ENCODE results near the gene TRMT10A.
A peak's percentile ranks its signal among the peaks of the same experiment; 100 is the strongest.

Gene TRMT10A

GRCh38 chr4:99518601-99519295 is 45.1 kb downstream of the TRMT10A start:
- DNase-seq (no peak), ATAC-seq (no peak)
- H3K4me1 Mint-ChIP-seq = no peaks in the 10 kb centered on the region
- no peaks in the 10 kb centered on the region for H3K36me3 Mint-ChIP-seq (ENCODE audit: low read depth)
- H3K27me3 Mint-ChIP-seq = peaks cover 5% of the 10 kb centered on the region
- no peaks in the 10 kb centered on the region for H3K9me3 Mint-ChIP-seq
- no peak overlapping the region for H3K27ac Mint-ChIP-seq
- H3K4me3 Mint-ChIP-seq = no peak overlapping the region

- ATAC-seq = no peak
- peaks cover 7% of the 10 kb centered on the region for H3K9me3 Mint-ChIP-seq
- peaks cover 39% of the 10 kb centered on the region for H3K4me1 Mint-ChIP-seq
- peaks cover 5% of the 10 kb centered on the region for H3K27me3 Mint-ChIP-seq
- H3K36me3 Mint-ChIP-seq (ENCODE audit: low read depth) = no peaks in the 10 kb centered on the region
- H3K27ac Mint-ChIP-seq = no peak within 1 kb of the TSS
- DNase-seq = no peak
- no peak within 1 kb of the TSS for H3K4me3 Mint-ChIP-seq
Measured at GRCh38 chr4:99510721-99511120, 53.1 kb downstream of the TRMT10A start, which contains the start of gene C4orf17. C4orf17 (plus strand) TSS chr4:99511021; CDS start chr4:99513082, 2,061 bp downstream.

- Mint-ChIP-seq H3K4me1 (peaks cover 51% of the 10 kb centered on the region), H3K27ac (peak overlapping the region; percentile 65), H3K4me3 (no peak overlapping the region), H3K9me3 (peaks cover 7% of the 10 kb centered on the region), H3K36me3 (ENCODE audit: low read depth) (no peaks in the 10 kb centered on the region), H3K27me3 (no peaks in the 10 kb centered on the region)
- DNase-seq (peak; percentile 9), ATAC-seq (peak; percentile 94)
Measured at GRCh38 chr4:99507762-99508161, 56.1 kb downstream of the TRMT10A start.

GRCh38 chr4:99507349-99507748 is 56.5 kb downstream of the TRMT10A start:
- peaks cover 51% of the 10 kb centered on the region for H3K4me1 Mint-ChIP-seq
- no peak overlapping the region for H3K4me3 Mint-ChIP-seq
- H3K27ac Mint-ChIP-seq = peak overlapping the region; percentile 65
- peaks cover 7% of the 10 kb centered on the region for H3K9me3 Mint-ChIP-seq
- DNase-seq = no peak
- H3K27me3 Mint-ChIP-seq = no peaks in the 10 kb centered on the region
- no peak for ATAC-seq
- H3K36me3 Mint-ChIP-seq (ENCODE audit: low read depth) = no peaks in the 10 kb centered on the region

GRCh38 chr4:99506781-99507180 is 57.1 kb downstream of the TRMT10A start:
- Mint-ChIP-seq H3K4me3 (no peak overlapping the region), H3K4me1 (peaks cover 51% of the 10 kb centered on the region), H3K36me3 (ENCODE audit: low read depth) (no peaks in the 10 kb centered on the region), H3K9me3 (peaks cover 7% of the 10 kb centered on the region), H3K27me3 (no peaks in the 10 kb centered on the region), H3K27ac (peak overlapping the region; percentile 45)
- no peak for ATAC-seq
- DNase-seq = no peak

- Mint-ChIP-seq H3K27ac (no peak overlapping the region), H3K27me3 (no peaks in the 10 kb centered on the region), H3K36me3 (ENCODE audit: low read depth) (no peaks in the 10 kb centered on the region), H3K4me3 (no peak overlapping the region), H3K9me3 (peaks cover 7% of the 10 kb centered on the region), H3K4me1 (peaks cover 51% of the 10 kb centered on the region)
- no peak for ATAC-seq
- no peak for DNase-seq
Measured at GRCh38 chr4:99504804-99505502, 58.9 kb downstream of the TRMT10A start.

Measured in activated naive CD8-positive, alpha-beta T cell treated with anti-CD3 and anti-CD28 coated beads, Interleukin-2, amount 50 U/mL, for 24 hours (primary cell).